LHCN-M2 (cell line): ENCODE measurements around the gene EFCAB10. TPM values are rescaled to one million over a fixed set of nuclear protein-coding genes. Genes with fewer than 3 reads are reported as not detected.

Source experiments
- DNase-seq: peaks from one replicate; pipeline ENCODE4 v3.0.0-alpha.2; 2012; ENCODE audit warnings: low read depth
- polyA plus RNA-seq: library from polyadenylated mRNA; unstranded; fragments of >200 nt; gene quantifications from one replicate; pipeline ENCODE4 v1.2.1, GENCODE V29; 2012; ENCODE audit warnings: missing spikeins
- total RNA-seq: library from RNA; depleted of rRNA; stranded (reverse); fragments of >200 nt; gene quantifications from 2 replicates; pipeline ENCODE4 v1.2.3, GENCODE V29; 2014; rRNA removed

EFCAB10 gene, protein sequence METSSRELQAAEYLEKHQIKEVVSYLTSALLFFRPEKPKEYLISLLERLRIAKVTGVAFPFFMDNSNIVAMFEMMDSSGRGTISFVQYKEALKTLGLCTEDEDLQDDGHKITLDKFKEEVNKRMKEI
- not detected in 2 replicates for total RNA-seq
- polyA plus RNA-seq: 0.16 TPM

DNA sequence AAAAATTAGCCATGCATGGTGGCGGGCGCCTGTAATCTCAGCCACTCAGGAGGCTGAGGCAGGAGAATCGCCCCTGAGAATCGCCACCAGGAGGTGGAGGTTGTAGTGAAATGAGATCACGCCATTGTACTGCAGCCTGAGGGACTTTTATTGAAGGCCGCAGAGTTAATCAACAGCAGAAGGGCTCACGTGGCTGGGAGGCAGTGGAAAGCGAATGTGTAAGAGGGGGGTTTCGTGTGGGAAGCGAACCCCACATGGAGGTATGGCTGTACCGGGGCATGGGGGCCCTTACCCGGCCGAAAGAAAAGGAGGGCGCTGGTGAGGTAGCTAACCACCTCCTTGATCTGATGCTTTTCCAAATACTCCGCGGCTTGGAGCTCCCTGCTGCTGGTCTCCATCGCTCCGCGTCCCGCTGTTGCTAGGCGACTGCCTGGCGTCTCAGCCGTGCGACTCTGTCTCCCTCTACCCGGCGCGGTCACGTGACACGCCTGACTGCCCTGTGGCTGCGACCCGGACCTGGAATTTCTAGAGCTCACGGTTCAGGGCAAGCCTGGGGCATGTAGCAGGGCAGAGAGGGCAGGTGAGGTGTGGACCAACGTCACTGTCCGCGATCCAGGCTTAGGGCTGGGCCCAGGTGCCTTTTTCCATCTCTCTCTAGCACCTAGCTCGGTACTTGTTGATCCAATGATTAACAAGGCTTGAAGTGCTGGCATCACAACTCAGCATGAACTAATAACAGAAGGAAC is at the start of gene EFCAB10:
EFCAB10 (minus strand) TSS at position 428 of the 746 bp plus-strand sequence; CDS start at position 398, 30 bp downstream.
- peak; percentile 55 for DNase-seq

DNA sequence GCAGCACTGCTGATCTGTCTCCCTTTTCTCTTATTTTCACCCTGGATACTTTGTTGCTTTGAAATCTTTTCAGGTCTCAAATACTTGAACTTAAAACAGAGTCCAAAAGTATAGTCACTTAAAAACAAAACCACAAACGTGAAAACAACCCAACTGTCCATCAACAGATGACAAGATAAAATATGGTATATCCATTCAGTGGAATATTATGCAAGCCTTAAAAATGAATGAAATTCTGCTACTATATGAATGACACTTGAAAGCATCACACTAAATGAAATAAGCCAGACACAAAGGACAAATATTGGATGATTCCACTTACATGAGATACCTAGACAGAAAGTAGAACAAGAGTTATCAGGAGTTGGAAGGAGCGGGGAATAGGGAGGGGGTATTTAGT is 44.7 kb upstream of the EFCAB10 start:
- DNase-seq: no peak

DNA sequence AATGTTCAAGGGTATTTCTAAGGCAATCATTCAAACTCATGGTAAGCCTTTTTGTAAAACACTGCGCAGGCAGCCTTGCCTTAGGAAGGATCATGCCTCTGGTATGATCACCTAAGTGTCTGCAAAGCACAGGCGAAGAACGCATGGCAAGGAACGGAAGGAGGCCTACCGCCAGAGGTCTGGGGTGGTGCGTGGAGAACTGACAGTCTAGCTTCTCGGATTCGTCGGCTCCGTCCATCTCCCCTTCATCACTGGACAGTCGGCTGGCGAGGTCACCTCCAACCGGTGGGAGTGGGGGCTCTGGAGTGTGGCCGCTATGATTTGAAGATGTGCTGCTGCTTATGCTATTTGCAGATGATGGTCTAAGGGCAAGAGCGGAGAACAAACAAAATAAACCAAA is 42.6 kb upstream of the EFCAB10 start:
- DNase-seq: no peak

GRCh38 chr7:105623378-105623777 is 42.1 kb upstream of the EFCAB10 start:
- DNase-seq: no peak

DNA sequence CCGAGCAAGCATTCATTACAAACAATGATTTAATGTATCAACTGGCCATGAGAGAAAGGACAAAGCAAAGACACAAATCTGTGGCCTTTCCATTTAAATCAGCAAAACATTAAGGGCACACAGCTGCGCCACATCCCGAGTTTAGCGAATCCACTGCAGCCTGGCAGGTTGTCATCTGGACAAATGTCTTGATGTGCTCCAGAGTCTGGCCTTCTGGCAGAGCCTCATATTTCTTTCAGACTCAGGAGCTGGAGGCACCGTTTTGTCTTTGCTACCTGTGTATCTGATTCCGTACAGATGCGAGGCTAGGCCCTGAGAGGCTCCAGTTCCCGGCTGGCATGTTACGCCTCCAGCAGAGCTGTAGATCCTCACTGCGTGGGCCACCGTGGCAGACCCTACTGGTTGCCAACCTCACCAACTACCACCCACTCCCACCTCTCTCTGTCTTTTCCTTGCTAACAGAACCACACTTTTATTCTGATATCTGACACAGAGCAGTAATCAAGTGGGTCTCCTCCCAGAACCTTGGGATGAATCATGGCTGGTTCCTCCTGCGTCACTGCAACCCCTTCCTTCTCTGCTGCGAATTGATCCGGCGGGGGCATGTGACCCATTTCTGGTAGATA is 40.9 kb upstream of the EFCAB10 start:
- DNase-seq: no peak

GRCh38 chr7:105621617-105622016 is 40.3 kb upstream of the EFCAB10 start:
- no peak for DNase-seq

DNA sequence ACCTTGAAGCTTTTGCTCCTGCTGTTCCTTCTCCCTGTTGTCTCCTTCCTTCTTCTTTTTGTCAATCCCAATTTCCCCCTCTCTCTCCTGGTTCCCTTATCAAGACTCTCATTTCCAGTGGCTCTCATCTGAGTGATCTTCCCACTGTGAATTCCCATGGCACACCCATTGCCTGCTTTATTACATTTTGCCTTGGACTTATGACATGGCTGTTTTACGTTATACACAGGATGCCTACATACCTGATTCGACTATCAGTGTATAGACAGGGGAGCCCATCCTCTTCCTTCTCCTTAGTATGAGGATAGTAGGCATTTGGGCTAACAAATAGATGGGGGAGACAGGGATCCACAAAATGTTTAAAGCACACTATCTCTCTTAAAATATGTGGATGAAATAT is 39.9 kb upstream of the EFCAB10 start:
- no peak for DNase-seq

DNA sequence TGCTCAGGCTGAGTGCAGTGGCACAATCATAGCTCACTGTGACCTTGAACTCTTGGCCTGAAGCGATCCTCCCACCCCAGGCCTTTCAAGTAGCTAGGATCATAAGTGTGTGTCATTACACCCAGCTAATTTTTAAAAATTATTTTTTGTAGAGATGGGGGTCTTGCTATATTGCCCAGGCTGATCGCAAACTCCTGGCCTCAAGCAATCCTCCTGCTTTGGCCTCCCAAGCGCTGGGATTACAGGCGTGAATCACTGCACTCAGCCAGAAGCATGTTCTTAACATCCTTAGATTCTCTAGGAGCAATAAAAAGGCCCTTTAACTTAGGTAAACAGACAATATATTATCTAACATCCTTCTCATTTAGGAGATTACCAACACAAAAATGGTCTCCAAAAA is 38.3 kb upstream of the EFCAB10 start:
- no peak for DNase-seq

DNA sequence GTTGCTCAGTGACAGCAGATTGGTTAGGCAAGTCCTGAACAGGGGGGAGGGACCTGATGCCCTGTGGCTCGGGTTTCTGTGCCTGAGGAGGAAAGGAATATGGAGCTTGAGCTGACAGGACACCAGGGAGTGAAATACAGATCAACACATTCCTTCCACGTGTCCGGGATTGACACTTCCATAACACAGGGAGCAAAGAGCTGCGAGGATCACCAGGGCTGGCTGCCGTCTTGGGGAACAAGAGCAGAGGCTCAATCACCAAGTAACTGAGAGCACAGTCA is 36.7 kb upstream of the EFCAB10 start:
- DNase-seq: no peak

- DNase-seq: no peak
These were observed 36.2 kb upstream of the EFCAB10 start for GRCh38 chr7:105617280-105618015.

DNA sequence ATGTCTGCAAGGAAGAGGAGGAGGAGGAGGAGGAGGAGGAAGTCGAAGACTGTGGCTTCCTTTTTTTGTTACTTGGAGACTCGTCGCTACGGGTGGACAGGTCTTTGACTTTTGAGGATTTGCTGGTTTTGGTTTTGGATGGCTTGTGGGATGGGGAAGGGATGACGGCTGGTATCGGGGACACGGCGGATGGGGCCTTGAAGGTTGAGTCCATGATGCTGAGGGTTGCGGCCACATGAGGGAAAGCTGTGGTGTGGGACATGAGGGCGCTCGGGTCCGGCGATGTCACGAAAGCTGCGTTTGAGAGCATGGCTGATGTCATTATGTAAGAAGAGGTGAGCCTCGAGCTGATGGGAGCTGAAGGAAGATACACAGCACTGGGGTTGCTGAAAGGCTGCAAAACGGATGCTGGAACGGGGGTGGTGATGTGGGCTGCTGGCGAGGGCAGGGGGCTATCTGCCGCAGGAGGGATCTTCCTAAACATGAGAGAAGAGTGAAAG is 33.1 kb upstream of the EFCAB10 start:
- no peak for DNase-seq

DNA sequence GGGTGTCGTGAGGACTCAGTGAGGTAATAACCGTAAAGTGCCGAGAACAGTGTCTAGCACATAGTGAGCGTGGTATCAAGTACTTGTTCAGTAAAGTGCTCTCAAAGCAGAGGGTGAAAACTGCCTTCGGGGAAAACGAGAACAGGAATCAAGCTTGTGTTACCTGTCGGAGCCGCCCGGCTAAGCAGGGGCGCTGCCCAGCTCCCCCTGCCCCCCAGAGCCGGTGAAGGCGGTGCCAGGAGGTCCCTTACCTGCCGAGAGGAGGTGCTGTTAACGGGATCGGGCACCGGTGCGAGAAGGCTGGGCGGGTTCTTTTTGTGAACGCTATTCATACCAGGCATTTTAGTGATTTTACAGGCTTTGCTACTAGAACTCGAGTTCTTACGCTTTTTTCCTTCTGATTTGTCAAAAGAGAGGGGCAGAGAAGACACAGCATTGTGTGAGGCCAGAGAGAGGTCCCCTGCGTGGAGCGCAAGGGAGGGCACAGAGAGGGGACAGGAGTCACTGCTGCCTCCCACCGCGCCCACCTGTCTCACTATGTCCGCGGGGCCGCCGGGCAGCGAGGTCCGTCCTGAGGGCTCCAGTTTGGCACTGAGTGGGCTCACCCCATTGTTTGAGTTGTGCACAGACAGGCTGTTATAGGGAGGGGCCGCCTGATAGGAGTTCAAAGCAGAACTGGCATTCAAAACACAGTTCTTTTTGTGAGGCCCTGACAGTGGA is 32.5 kb upstream of the EFCAB10 start:
- no peak for DNase-seq

DNA sequence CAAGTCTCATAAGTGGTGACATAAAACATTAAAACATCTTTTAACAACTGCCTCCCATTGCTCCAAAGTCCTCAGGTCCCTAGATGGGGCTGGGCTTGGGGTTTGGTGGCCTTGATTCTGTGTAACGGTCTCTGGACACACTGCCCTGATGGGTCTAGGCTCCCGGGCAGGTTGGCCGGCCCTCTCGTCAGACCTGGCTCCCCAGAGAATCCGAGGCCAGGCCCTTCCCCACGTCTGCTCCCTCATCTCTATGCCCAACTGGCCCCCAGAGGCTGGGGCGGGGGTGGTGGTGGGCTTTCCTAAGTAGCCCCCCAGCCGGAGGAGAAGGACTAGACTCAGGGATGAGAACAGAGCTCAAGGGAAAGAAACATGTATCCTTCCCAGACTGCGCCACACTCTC is 31.5 kb upstream of the EFCAB10 start:
- no peak for DNase-seq

GRCh38 chr7:105611856-105612775 is 30.8 kb upstream of the EFCAB10 start:
- peak; percentile 19 for DNase-seq

DNA sequence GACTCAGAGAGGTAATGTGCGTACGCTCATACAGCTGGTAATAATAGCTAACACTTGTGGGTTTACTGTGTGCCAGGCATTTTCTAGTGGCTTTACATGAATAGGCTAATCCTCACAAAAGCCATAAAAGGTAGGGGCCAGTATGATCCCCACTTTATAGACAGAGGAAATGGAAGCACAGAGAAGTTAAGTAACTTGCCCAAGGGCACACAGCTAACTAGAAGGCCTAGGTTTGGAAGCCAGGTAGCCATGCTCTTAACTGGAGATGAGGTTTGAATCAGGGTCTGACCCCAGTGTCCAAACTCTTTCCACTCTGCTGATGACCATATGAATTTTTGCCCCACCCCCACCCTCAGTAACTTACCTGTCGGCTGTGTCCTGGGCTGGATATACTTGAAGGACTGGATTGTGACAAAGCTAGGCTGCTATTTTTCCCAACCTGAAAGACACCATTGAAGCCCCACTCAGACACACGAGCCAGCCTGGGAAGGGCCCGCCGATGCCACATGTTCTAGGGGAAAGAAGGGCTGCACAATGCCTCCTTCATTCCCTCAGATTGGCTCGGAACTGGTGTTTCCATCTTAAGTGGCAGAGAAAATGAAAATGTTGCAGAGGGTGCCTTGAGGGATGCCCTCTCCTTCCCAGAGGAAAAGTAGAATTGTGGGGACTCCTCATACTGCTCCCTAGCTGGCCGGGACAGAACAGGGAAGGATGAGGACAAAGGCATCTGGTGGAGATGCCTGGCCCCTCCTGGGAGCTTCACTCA is 29.1 kb upstream of the EFCAB10 start:
- no peak for DNase-seq

- no peak for DNase-seq
These were observed 21.3 kb upstream of the EFCAB10 start for GRCh38 chr7:105602325-105603305.

DNA sequence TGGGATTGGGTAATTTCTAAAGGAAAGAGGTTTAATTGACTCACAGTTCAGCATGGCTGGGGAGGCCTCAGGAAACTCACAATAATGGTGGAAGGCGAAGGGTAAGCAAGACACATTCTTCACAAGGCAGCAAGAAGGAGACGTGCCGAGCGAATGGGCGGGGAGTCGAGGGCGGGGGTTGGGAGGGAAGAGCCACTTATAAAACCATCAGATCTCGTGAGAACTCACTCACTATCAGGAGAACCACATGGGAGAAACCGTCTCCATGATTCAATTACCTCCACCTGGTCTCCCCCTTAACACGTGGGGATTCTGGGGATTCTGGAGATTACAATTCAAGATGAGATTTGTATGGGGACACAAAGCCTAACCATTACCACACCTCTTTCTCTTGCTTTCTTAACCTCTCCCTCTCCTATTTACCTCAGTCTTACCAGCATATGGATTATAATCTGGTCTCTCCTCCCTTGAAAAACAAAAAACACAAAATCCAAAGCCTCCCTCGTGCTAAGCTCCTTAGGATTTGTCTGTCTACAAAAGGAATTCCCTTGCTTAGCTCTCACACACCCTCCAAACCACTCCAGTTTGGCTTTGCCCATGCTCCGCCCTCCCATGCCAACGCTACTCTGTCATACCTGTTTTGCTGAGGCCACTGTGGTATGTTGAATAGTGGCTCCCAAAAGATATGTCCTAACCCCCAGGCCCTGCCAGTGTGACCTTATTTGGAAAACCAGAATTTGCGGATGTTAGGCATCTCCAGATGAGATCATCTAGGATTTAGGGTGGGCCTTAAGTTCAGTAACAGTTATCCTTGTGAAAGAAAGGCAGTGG is 19.6 kb upstream of the EFCAB10 start:
- no peak for DNase-seq

GRCh38 chr7:105599551-105599950 is 18.3 kb upstream of the EFCAB10 start:
- DNase-seq: no peak
